Measurements from ENCODE around the gene TUBE1. TPM values are rescaled to one million over a fixed set of nuclear protein-coding genes. Genes with fewer than 3 reads are reported as not detected.

Gene TUBE1
- total RNA-seq (10 to 100 TPM; 21.4 to 36.9 (median 29.5) TPM), polyA plus RNA-seq (22.7 TPM)
- long read RNA-seq, donor 1, transcript TUBE1-202 (12 exons, 2,142 nt): major isoform, 30 of 43 reads
- long read RNA-seq, donor 1, partial matches to known transcripts: 8 of 43 reads
- long read RNA-seq, donor 1, other reads (novel, unspliced or antisense): 5 of 43 reads
- long read RNA-seq, donor 2, transcript TUBE1-202 (12 exons, 2,142 nt): major isoform, 21 of 26 reads
- long read RNA-seq, donor 2, partial matches to known transcripts: 1 of 26 reads
- long read RNA-seq, donor 2, other reads (novel, unspliced or antisense): 4 of 26 reads
- long read RNA-seq, donor 3, transcript TUBE1-202 (12 exons, 2,142 nt): major isoform, 58 of 77 reads
- long read RNA-seq, donor 3, partial matches to known transcripts: 2 of 77 reads
- long read RNA-seq, donor 3, other reads (novel, unspliced or antisense): 17 of 77 reads
- long read RNA-seq, donor 4, transcript TUBE1-202 (12 exons, 2,142 nt): major isoform, 19 of 28 reads
- long read RNA-seq, donor 4, partial matches to known transcripts: 2 of 28 reads
- long read RNA-seq, donor 4, other reads (novel, unspliced or antisense): 7 of 28 reads

GRCh38 chr6:112087136-112087911 lies at the start of gene TUBE1, which contains the start of gene FAM229B:
TSS of gene TUBE1 (minus strand) at chr6:112087482. CDS start at chr6:112087434, 48 bp downstream.
TSS of gene FAM229B (plus strand) at chr6:112087591. CDS start at chr6:112099284, 11,693 bp downstream.
- Histone ChIP-seq H3K27ac (ENCODE audit: low read length) (peak within 1 kb of the TSS; percentile 91), H3K4me3 (ENCODE audit: low read length) (peak within 1 kb of the TSS; percentile 67), H3K4me1 (ENCODE audit: control insufficient read depth, insufficient read depth, low read length) (peaks cover 4% of the 10 kb centered on the region), H3K27me3 (ENCODE audit: control insufficient read depth, insufficient read depth) (no peaks in the 10 kb centered on the region), H3K9me3 (ENCODE audit: control insufficient read depth, low read length) (no peaks in the 10 kb centered on the region)
- DNase-seq: peak; percentile 94 to 97 (median 95)
- peak; percentile 96 to 97 for ATAC-seq
- intact Hi-C loops (cut with DNase I): no loop called here
- WGBS: under 1% methylated on average over 60 of the region's 60 CpGs

GRCh38 chr6:112130878-112131277 lies 43.6 kb upstream of the TUBE1 start:
- no peak overlapping the region for H3K4me3 ChIP-seq (ENCODE audit: low read length)
- no peak for DNase-seq
- H3K27ac ChIP-seq (ENCODE audit: low read length): no peak overlapping the region
- no peaks in the 10 kb centered on the region for H3K9me3 ChIP-seq (ENCODE audit: control insufficient read depth, low read length)
- WGBS: 82% methylated on average over 3 of the region's 3 CpGs
- intact Hi-C loops (cut with DNase I): no loop called here
- no peaks in the 10 kb centered on the region for H3K27me3 ChIP-seq (ENCODE audit: control insufficient read depth, insufficient read depth)
- H3K4me1 ChIP-seq (ENCODE audit: control insufficient read depth, insufficient read depth, low read length): no peaks in the 10 kb centered on the region
- no peak for ATAC-seq

- Histone ChIP-seq H3K9me3 (ENCODE audit: control insufficient read depth, low read length) (no peaks in the 10 kb centered on the region), H3K27me3 (ENCODE audit: control insufficient read depth, insufficient read depth) (no peaks in the 10 kb centered on the region), H3K4me1 (ENCODE audit: control insufficient read depth, insufficient read depth, low read length) (peaks cover 1% of the 10 kb centered on the region), H3K4me3 (ENCODE audit: low read length) (no peak overlapping the region), H3K27ac (ENCODE audit: low read length) (no peak overlapping the region)
- intact Hi-C loops (cut with DNase I): no loop called here
- ATAC-seq (peak in 1 of 2 donors; percentile 29), DNase-seq (no peak)
- WGBS: 57% methylated on average over 5 of the region's 5 CpGs
These were observed 40.9 kb upstream of the TUBE1 start for GRCh38 chr6:112128208-112128607.

GRCh38 chr6:112123982-112124381 lies 36.7 kb upstream of the TUBE1 start:
- no peak overlapping the region for H3K4me3 ChIP-seq (ENCODE audit: low read length)
- WGBS: 86% methylated on average over 1 of the region's 1 CpG
- no peaks in the 10 kb centered on the region for H3K9me3 ChIP-seq (ENCODE audit: control insufficient read depth, low read length)
- intact Hi-C loops (cut with DNase I): no loop called here
- H3K4me1 ChIP-seq (ENCODE audit: control insufficient read depth, insufficient read depth, low read length): peaks cover 1% of the 10 kb centered on the region
- ATAC-seq: no peak
- DNase-seq: no peak
- no peak overlapping the region for H3K27ac ChIP-seq (ENCODE audit: low read length)
- no peaks in the 10 kb centered on the region for H3K27me3 ChIP-seq (ENCODE audit: control insufficient read depth, insufficient read depth)

- H3K9me3 ChIP-seq (ENCODE audit: control insufficient read depth, low read length): no peaks in the 10 kb centered on the region
- no peak for DNase-seq
- 77% methylated on average over 2 of the region's 2 CpGs for WGBS
- peaks cover 1% of the 10 kb centered on the region for H3K4me1 ChIP-seq (ENCODE audit: control insufficient read depth, insufficient read depth, low read length)
- no peaks in the 10 kb centered on the region for H3K27me3 ChIP-seq (ENCODE audit: control insufficient read depth, insufficient read depth)
- no peak overlapping the region for H3K27ac ChIP-seq (ENCODE audit: low read length)
- H3K4me3 ChIP-seq (ENCODE audit: low read length): no peak overlapping the region
- ATAC-seq: no peak
- intact Hi-C loops (cut with DNase I): no loop called here
These were observed 35.5 kb upstream of the TUBE1 start for GRCh38 chr6:112122756-112123155.

GRCh38 chr6:112118034-112118433 lies 30.8 kb upstream of the TUBE1 start:
- Histone ChIP-seq H3K4me3 (ENCODE audit: low read length) (no peak overlapping the region), H3K27ac (ENCODE audit: low read length) (no peak overlapping the region), H3K27me3 (ENCODE audit: control insufficient read depth, insufficient read depth) (no peaks in the 10 kb centered on the region), H3K9me3 (ENCODE audit: control insufficient read depth, low read length) (no peaks in the 10 kb centered on the region), H3K4me1 (ENCODE audit: control insufficient read depth, insufficient read depth, low read length) (peaks cover 3% of the 10 kb centered on the region)
- no peak for DNase-seq
- intact Hi-C loops (cut with DNase I): no loop called here
- ATAC-seq: no peak

- H3K4me3 ChIP-seq (ENCODE audit: low read length): no peak overlapping the region
- H3K27ac ChIP-seq (ENCODE audit: low read length): no peak overlapping the region
- ATAC-seq: no peak
- intact Hi-C loops (cut with DNase I): no loop called here
- no peaks in the 10 kb centered on the region for H3K27me3 ChIP-seq (ENCODE audit: control insufficient read depth, insufficient read depth)
- H3K4me1 ChIP-seq (ENCODE audit: control insufficient read depth, insufficient read depth, low read length): peaks cover 3% of the 10 kb centered on the region
- WGBS: 69% methylated on average over 1 of the region's 1 CpG
- H3K9me3 ChIP-seq (ENCODE audit: control insufficient read depth, low read length): no peaks in the 10 kb centered on the region
- no peak for DNase-seq
These were observed 30.3 kb upstream of the TUBE1 start for GRCh38 chr6:112117554-112117953.

GRCh38 chr6:112116221-112116620 lies 28.9 kb upstream of the TUBE1 start:
- ATAC-seq: no peak
- H3K27ac ChIP-seq (ENCODE audit: low read length): no peak overlapping the region
- WGBS: 98% methylated on average over 1 of the region's 1 CpG

GRCh38 chr6:112114577-112115223 lies 27.4 kb upstream of the TUBE1 start:
- ATAC-seq: no peak
- Histone ChIP-seq H3K4me3 (ENCODE audit: low read length) (no peak overlapping the region), H3K27me3 (ENCODE audit: control insufficient read depth, insufficient read depth) (no peaks in the 10 kb centered on the region), H3K4me1 (ENCODE audit: control insufficient read depth, insufficient read depth, low read length) (peaks cover 3% of the 10 kb centered on the region), H3K9me3 (ENCODE audit: control insufficient read depth, low read length) (no peaks in the 10 kb centered on the region), H3K27ac (ENCODE audit: low read length) (no peak overlapping the region)
- intact Hi-C loops (cut with DNase I): no loop called here
- DNase-seq: no peak
- 93% methylated on average over 3 of the region's 3 CpGs for WGBS

More at GRCh38 chr6:112116221-112116620, 28.9 kb upstream of the TUBE1 start:
- H3K4me1 ChIP-seq (ENCODE audit: control insufficient read depth, insufficient read depth, low read length): peaks cover 3% of the 10 kb centered on the region
- no peak for DNase-seq
- H3K27me3 ChIP-seq (ENCODE audit: control insufficient read depth, insufficient read depth): no peaks in the 10 kb centered on the region
- no peaks in the 10 kb centered on the region for H3K9me3 ChIP-seq (ENCODE audit: control insufficient read depth, low read length)
- no peak overlapping the region for H3K4me3 ChIP-seq (ENCODE audit: low read length)
- intact Hi-C loops (cut with DNase I): no loop called here

GRCh38 chr6:112113918-112114317 lies 26.6 kb upstream of the TUBE1 start:
- Histone ChIP-seq H3K4me3 (ENCODE audit: low read length) (no peak overlapping the region), H3K27ac (ENCODE audit: low read length) (no peak overlapping the region), H3K4me1 (ENCODE audit: control insufficient read depth, insufficient read depth, low read length) (peaks cover 3% of the 10 kb centered on the region), H3K9me3 (ENCODE audit: control insufficient read depth, low read length) (no peaks in the 10 kb centered on the region), H3K27me3 (ENCODE audit: control insufficient read depth, insufficient read depth) (no peaks in the 10 kb centered on the region)
- intact Hi-C loops (cut with DNase I): no loop called here
- DNase-seq (no peak), ATAC-seq (no peak)

Data from right cardiac atrium (tissue), 5 donors.